IMR-90 (cell line): ENCODE data around the gene TUBD1. TPM values are rescaled to one million over a fixed set of nuclear protein-coding genes. Genes with fewer than 3 reads are reported as not detected.

ENCODE experiments used
- ATAC-seq: fragments of 200-7000 bp; cut with Tn5 transposase; 2 replicates; pipeline ENCODE4 v1.9.1; 2020; ENCODE audit warnings: low read depth, mild to moderate bottlenecking, moderate library complexity
- BruUV-seq: library from RNA; stranded (reverse); fragments of 400-500 nt; replicated peaks from 2 replicates; lab custom pipeline; 2021; lab: Mats Ljungman, UMichigan
- CTCF ChIA-PET: fragments of 300-600 bp; formaldehyde crosslinking; extraction: SDS; loops from one replicate; lab custom pipeline; 2021; ENCODE audit warnings: antibody characterized with exemption; lab: Yijun Ruan, JAX
- POLR2A ChIA-PET: fragments of 300-600 bp; sonication (Branson Sonifier 250); formaldehyde crosslinking; loops from one replicate; lab custom pipeline; 2022; ENCODE audit warnings: antibody characterized with exemption; ENCODE audit not compliant: unreplicated experiment; lab: Charles Lee
- DNase-seq: peaks from one replicate; pipeline ENCODE4 v3.0.0; 2013
- H2AFZ ChIP-seq: replicated peaks from 2 replicates; pipeline ENCODE3; 2013; ENCODE audit warnings: low read length, mild to moderate bottlenecking; ENCODE audit not compliant: poor library complexity
- H2AK5ac ChIP-seq: 2 replicates; pipeline ENCODE4 v1.6.1; 2013; ENCODE audit warnings: low read depth, low read length, inconsistent platforms
- H2AK9ac ChIP-seq: replicated peaks from 2 replicates; pipeline ENCODE3; 2013; ENCODE audit warnings: mild to moderate bottlenecking, low read depth, low read length, moderate library complexity; ENCODE audit not compliant: poor library complexity
- H2BK120ac ChIP-seq: 2 replicates; pipeline ENCODE4 v1.6.1; 2013; ENCODE audit warnings: low read depth, low read length, inconsistent platforms
- H2BK15ac ChIP-seq: 3 replicates; pipeline ENCODE4 v1.6.1; 2013; ENCODE audit warnings: low read depth, low read length, inconsistent platforms
- H2BK20ac ChIP-seq: 2 replicates; pipeline ENCODE4 v1.6.1; 2013; ENCODE audit warnings: low read depth, mild to moderate bottlenecking, inconsistent platforms, low read length, moderate library complexity
- H2BK5ac ChIP-seq: 2 replicates; pipeline ENCODE4 v1.6.1; 2013; ENCODE audit warnings: mild to moderate bottlenecking, low read depth, low read length, inconsistent platforms; ENCODE audit not compliant: poor library complexity, severe bottlenecking
- H3K14ac ChIP-seq: replicated peaks from 2 replicates; pipeline ENCODE4 v1.6.1; 2013; ENCODE audit warnings: low read depth, low read length, inconsistent platforms
- H3K18ac ChIP-seq: 2 replicates; pipeline ENCODE4 v1.6.1; 2013; ENCODE audit warnings: low read depth, low read length, control low read depth
- H3K23ac ChIP-seq: 2 replicates; pipeline ENCODE4 v1.6.1; 2013; ENCODE audit warnings: low read depth, low read length, inconsistent platforms
- H3K27ac ChIP-seq: 2 replicates; pipeline ENCODE4 v1.5.1; 2013; ENCODE audit warnings: mild to moderate bottlenecking, control low read depth, low read length; ENCODE audit not compliant: insufficient read depth
- H3K27me3 ChIP-seq: 2 replicates; pipeline ENCODE4 v1.6.1; 2013; ENCODE audit warnings: low read length; ENCODE audit not compliant: control insufficient read depth, insufficient read depth
- H3K36me3 ChIP-seq: 2 replicates; pipeline ENCODE4 v1.6.1; 2013; ENCODE audit warnings: low read length, mixed read lengths; ENCODE audit not compliant: control insufficient read depth, insufficient read depth
- H3K4ac ChIP-seq: 2 replicates; pipeline ENCODE4 v1.6.1; 2013; ENCODE audit warnings: low read depth, low read length, inconsistent platforms
- H3K4me1 ChIP-seq: 2 replicates; pipeline ENCODE4 v1.6.1; 2013; ENCODE audit warnings: low read length, mixed read lengths; ENCODE audit not compliant: control insufficient read depth, insufficient read depth
- H3K4me2 ChIP-seq: 2 replicates; pipeline ENCODE4 v1.6.1; 2013; ENCODE audit warnings: low read depth, mild to moderate bottlenecking, control low read depth, low read length, moderate library complexity
- H3K4me3 ChIP-seq: 2 replicates; pipeline ENCODE4 v1.5.1; 2013; ENCODE audit warnings: low read depth, mild to moderate bottlenecking, control low read depth, low read length, moderate library complexity; ENCODE audit not compliant: insufficient read depth
- H3K56ac ChIP-seq: 2 replicates; pipeline ENCODE4 v1.6.1; 2013; ENCODE audit warnings: low read length, inconsistent platforms; ENCODE audit not compliant: insufficient read depth; ENCODE audit errors: extremely low read depth
- H3K79me1 ChIP-seq, 2 experiments: 2 replicates each; pipeline ENCODE4 v1.6.1; 2013; ENCODE audit warnings: low read length in 2 of 2, inconsistent platforms in 1 of 2, low read depth in 1 of 2
- H3K9ac ChIP-seq: 2 replicates; pipeline ENCODE4 v1.6.1; 2013; ENCODE audit warnings: low read depth, low read length, control low read depth
- H3K9me1 ChIP-seq: 2 replicates; pipeline ENCODE4 v1.6.1; 2013; ENCODE audit warnings: low read length, inconsistent platforms; ENCODE audit not compliant: insufficient read depth
- H3K9me3 ChIP-seq: 2 replicates; pipeline ENCODE4 v1.6.1; 2013; ENCODE audit warnings: low read length; ENCODE audit not compliant: control insufficient read depth, insufficient read depth
- H4K20me1 ChIP-seq: 2 replicates; pipeline ENCODE4 v1.6.1; 2013; ENCODE audit warnings: low read length, inconsistent platforms; ENCODE audit not compliant: insufficient read depth
- H4K5ac ChIP-seq: 2 replicates; pipeline ENCODE4 v1.6.1; 2013; ENCODE audit warnings: mild to moderate bottlenecking, low read depth, low read length, control low read depth
- H4K8ac ChIP-seq, 2 experiments: 2 replicates each; pipeline ENCODE4 v1.6.1; 2013; ENCODE audit warnings: low read depth in 2 of 2, low read length in 2 of 2, control low read depth in 1 of 2, inconsistent platforms in 1 of 2
- H4K91ac ChIP-seq: 2 replicates; pipeline ENCODE4 v1.6.1; 2013; ENCODE audit warnings: low read depth, low read length, inconsistent platforms; ENCODE audit not compliant: insufficient read depth
- CEBPB ChIP-seq: IDR thresholded peaks from 2 replicates; pipeline ENCODE4 v1.6.1; 2012; ENCODE audit warnings: low read depth, low read length, improper control_type of control experiment
- CHD1 ChIP-seq: IDR thresholded peaks from 2 replicates; pipeline ENCODE4 v1.6.1; 2012; ENCODE audit warnings: low read depth, low read length, improper control_type of control experiment
- CTCF ChIP-seq: conservative IDR thresholded peaks from 2 replicates; pipeline ENCODE4 v1.5.1; 2012; ENCODE audit warnings: mild to moderate bottlenecking, low read depth, low read length, improper control_type of control experiment
- MXI1 ChIP-seq: IDR thresholded peaks from 2 replicates; pipeline ENCODE4 v1.6.1; 2012; ENCODE audit warnings: low read depth, mild to moderate bottlenecking, low read length, moderate library complexity, borderline replicate concordance
- RCOR1 ChIP-seq: IDR thresholded peaks from 2 replicates; pipeline ENCODE4 v1.6.1; 2012; ENCODE audit warnings: mild to moderate bottlenecking, low read length, improper control_type of control experiment; ENCODE audit not compliant: insufficient replicate concordance
- SMC3 ChIP-seq: fragments of 150-350 bp; IDR thresholded peaks from 2 replicates; pipeline ENCODE4 v1.6.1; 2016; ENCODE audit warnings: low read depth, mild to moderate bottlenecking, antibody characterized with exemption, low read length, moderate library complexity
- WGBS, 2 experiments: methylation state at CpG; one replicate each; pipeline versions ENCODE4 v1.1.5 to v1.1.7; 2013; ENCODE audit warnings: missing lambda C conversion rate in 2 of 2; ENCODE audit not compliant: insufficient read length in 1 of 2; ENCODE audit errors: extremely low coverage in 2 of 2; 5-methylcytosine and 5-hydroxymethylcytosine counted together
- dilution Hi-C: fragments of 300-500 bp; cut with HindIII; formaldehyde crosslinking; loops from one replicate; pipeline ENCODE4 v1.14.3; 2018; ENCODE audit warnings: low sequenced_read_pairs; ENCODE audit not compliant: unreplicated experiment
- in situ Hi-C: fragments of 300-500 bp; cut with MboI; formaldehyde crosslinking; loops from 3 replicates; pipeline ENCODE4 v1.14.3; 2019; ENCODE audit warnings: low sequenced_read_pairs, inconsistent platforms, mixed read lengths
- intact Hi-C: fragments of 100-400 bp; cut with micrococcal nuclease; formaldehyde crosslinking; loops from 2 replicates; pipeline ENCODE4 v1.10.0; 2022
- polyA plus RNA-seq, 3 experiments: library from polyadenylated mRNA; depleted of rRNA; stranded (reverse); fragments of >200 nt; gene quantifications; 2 replicates each; pipeline ENCODE4 v1.2.3, GENCODE V29; 2012; ENCODE audit warnings: low replicate concordance in 1 of 3
- total RNA-seq: library from RNA; depleted of rRNA; stranded (reverse); fragments of >200 nt; gene quantifications from 2 replicates; pipeline ENCODE4 v1.2.3, GENCODE V29; 2012
- TF ChIP-seq, protein P1 (sequence below): fragments of 150-350 bp; IDR thresholded peaks from 2 replicates; pipeline ENCODE4 v1.6.1; 2016; ENCODE audit warnings: low read depth, mild to moderate bottlenecking, low read length, moderate library complexity, borderline replicate concordance

TUBD1 gene
- total and polyA plus RNA-seq, 2 of the 4 experiments (the other 2 are of a cell fraction) = 2.2 to 4.7 TPM

DNA sequence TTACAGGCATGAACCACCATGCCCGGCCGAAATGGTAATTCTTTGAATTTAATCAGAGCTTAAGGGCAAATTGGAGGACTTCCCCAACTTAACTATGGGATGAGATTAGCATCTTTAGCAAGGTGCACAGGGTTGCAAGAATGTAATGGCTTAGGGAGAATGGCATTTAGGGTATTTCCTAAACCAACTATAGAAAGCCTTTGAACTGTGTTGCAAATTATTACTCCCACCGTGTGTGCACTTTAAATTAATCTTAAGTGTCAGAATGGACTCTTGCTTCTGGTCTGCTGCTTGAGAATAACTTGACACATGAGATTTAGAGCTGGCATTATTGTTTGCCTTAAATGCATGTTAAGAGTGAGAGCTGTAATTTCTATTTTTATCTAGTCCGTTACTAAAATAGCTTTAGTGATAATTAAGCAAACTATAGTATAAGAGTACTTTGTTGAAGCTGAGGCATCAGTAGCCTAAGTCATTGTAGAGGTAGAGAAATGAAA, 59.8 kb downstream of the TUBD1 start (continued):
- TF ChIP-seq CEBPB = no peak

DNA sequence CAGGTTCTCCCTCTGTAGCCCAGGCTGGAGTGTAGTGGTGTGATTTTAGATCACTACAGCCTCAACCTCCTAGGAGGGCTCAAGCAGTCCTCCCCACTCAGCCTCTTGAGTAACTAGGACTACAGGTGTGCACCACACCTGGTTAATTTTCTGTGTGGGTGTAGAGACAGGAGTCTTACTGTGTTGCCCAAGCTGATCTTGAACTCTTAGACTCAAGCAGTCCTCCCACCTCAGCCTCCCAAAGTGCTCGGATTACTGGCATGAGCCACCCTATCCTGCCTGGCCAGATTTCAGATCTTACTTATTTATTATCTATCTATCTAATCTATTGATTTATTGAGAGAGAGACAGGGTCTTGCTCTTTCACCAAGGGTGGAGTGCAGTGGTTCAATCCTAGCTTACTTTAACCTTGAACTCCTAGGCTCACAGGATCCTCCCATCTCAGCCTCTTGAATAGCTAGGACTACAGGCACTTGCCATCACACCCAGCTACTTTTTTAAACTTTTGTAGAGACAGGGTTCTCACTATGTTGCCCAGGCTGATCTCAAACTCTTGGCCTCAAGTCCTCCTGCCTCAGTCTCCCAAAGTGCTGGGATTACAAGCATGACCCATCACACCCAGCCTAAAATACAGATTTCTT, 61.8 kb downstream of the TUBD1 start:
- WGBS, 2 experiments = no CpG with 5 or more reads among the region's 1 CpG
- Histone ChIP-seq H3K9me1 (peaks cover 7% of the 10 kb centered on the region), H3K18ac (peak overlapping the region; percentile 79), H3K14ac (peak overlapping the region; percentile 94), H3K79me1 (peaks cover 21 to 55% of the 10 kb centered on the region in 2 experiments), H3K23ac (peak overlapping the region; percentile 90), H2AFZ (no peak overlapping the region), H4K91ac (peak overlapping the region; percentile 96), H2BK15ac (peak overlapping the region; percentile 95), H3K4me3 (no peak overlapping the region), H2BK5ac (peak overlapping the region; percentile 99), H4K5ac (peak overlapping the region; percentile 75), H2AK9ac (no peak overlapping the region), H3K9me3 (no peaks in the 10 kb centered on the region), H3K4ac (peak overlapping the region; percentile 99), H3K4me1 (peaks cover 22% of the 10 kb centered on the region), H3K27me3 (no peaks in the 10 kb centered on the region), H2AK5ac (peak overlapping the region; percentile 90), H4K8ac (peak overlapping the region; percentile 44 to 82), H3K36me3 (no peaks in the 10 kb centered on the region), H3K4me2 (no peak overlapping the region), H3K56ac (peak overlapping the region; percentile 47), H4K20me1 (no peaks in the 10 kb centered on the region), H2BK120ac (peak overlapping the region; percentile 93), H3K9ac (peak overlapping the region; percentile 2; the same call in 1 of the 2 replicates), H3K27ac (peak overlapping the region; percentile 74), H2BK20ac (peak overlapping the region; percentile 97)
- intact Hi-C loops = no loop called here
- dilution Hi-C loops = no loop called here
- TF ChIP-seq MXI1 (no peak), CEBPB (no peak), SMC3 (no peak), CTCF (no peak), RCOR1 (no peak), CHD1 (no peak)
- TF ChIP-seq, protein P1, sequence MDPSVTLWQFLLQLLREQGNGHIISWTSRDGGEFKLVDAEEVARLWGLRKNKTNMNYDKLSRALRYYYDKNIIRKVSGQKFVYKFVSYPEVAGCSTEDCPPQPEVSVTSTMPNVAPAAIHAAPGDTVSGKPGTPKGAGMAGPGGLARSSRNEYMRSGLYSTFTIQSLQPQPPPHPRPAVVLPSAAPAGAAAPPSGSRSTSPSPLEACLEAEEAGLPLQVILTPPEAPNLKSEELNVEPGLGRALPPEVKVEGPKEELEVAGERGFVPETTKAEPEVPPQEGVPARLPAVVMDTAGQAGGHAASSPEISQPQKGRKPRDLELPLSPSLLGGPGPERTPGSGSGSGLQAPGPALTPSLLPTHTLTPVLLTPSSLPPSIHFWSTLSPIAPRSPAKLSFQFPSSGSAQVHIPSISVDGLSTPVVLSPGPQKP = no peak
- in situ Hi-C loops = loop anchor here (5.0 kb wide), 1 partner anchor 44 kb away; no protein-coding TSS in a partner anchor
- DNase-seq (no peak), ATAC-seq (no peak)
- ChIA-PET CTCF (no interaction called here), POLR2A (interaction anchor here (0.7 to 1.1 kb wide), 3 partner anchors 9 to 77 kb away, joined by 3 to 4 read pairs (median 3); no protein-coding TSS in a partner anchor)
- no TSS peak for BruUV-seq
